Spleen (tissue), 11 donors: Measurements from ENCODE around the gene NSD2. TPM values are rescaled to one million over a fixed set of nuclear protein-coding genes. Genes with fewer than 3 reads are reported as not detected.
"Not testable (repeated sequence)": the region's sequence is repeated elsewhere in the genome, so short reads cannot be mapped to it uniquely, and the experiment has no call there.

Source experiments
- DNase-seq: peaks from one replicate; pipeline ENCODE4 v3.0.0-alpha.2; 2020
- H3K27ac ChIP-seq, 8 donors: fragments of 200-600 bp; sonication (generic) in 7 of 8; 1 replicate in 4 of 8; 2 replicates in 4 of 8; pipeline versions ENCODE4 v1.5.0 to v1.8.0; 2016 to 2021; ENCODE audit warnings: inconsistent platforms in 4 of 8, mild to moderate bottlenecking in 4 of 8, moderate library complexity in 1 of 8
- H3K27me3 ChIP-seq, 7 donors: fragments of 200-600 bp; sonication (generic) in 6 of 7; replicated peaks in 1 of 7; 1 replicate in 4 of 7; 2 replicates in 3 of 7; pipeline versions ENCODE4 v1.5.0 to v1.8.0; 2016 to 2021; ENCODE audit warnings: inconsistent platforms in 3 of 7, mild to moderate bottlenecking in 1 of 7
- H3K36me3 ChIP-seq, 6 donors: fragments of 200-600 bp; sonication (generic) in 5 of 6; 1 replicate in 4 of 6; 2 replicates in 2 of 6; pipeline versions ENCODE4 v1.5.0 to v1.8.0; 2016 to 2021; ENCODE audit warnings: inconsistent platforms in 2 of 6
- H3K4me1 ChIP-seq, 6 donors: fragments of 200-600 bp; sonication (generic) in 5 of 6; 1 replicate in 3 of 6; 2 replicates in 3 of 6; pipeline versions ENCODE4 v1.5.0 to v1.8.0; 2016 to 2021; ENCODE audit warnings: inconsistent platforms in 3 of 6
- H3K4me3 ChIP-seq, 8 donors: fragments of 200-600 bp; sonication (generic) in 7 of 8; 1 replicate in 4 of 8; 2 replicates in 4 of 8; pipeline versions ENCODE4 v1.5.0 to v1.8.0; 2016 to 2021; ENCODE audit warnings: inconsistent platforms in 4 of 8, mild to moderate bottlenecking in 4 of 8, moderate library complexity in 2 of 8
- H3K9me3 ChIP-seq, 8 donors: fragments of 200-600 bp; sonication (generic) in 7 of 8; 1 replicate in 4 of 8; 2 replicates in 4 of 8; pipeline versions ENCODE4 v1.5.0 to v1.8.0; 2016 to 2021; ENCODE audit warnings: inconsistent platforms in 4 of 8
- CTCF ChIP-seq, 11 experiments: fragments of 200-600 bp in 7 of 11; fragments of 450-650 bp in 4 of 11; sonication (generic) in 4 of 11; IDR thresholded peaks in 8 of 11; conservative IDR thresholded peaks in 3 of 11; 1 replicate in 7 of 11; 2 replicates in 4 of 11; pipeline versions ENCODE4 v1.4.0 to v1.8.0; 2016 to 2021; ENCODE audit warnings: antibody characterized with exemption in 11 of 11, inconsistent platforms in 4 of 11, mild to moderate bottlenecking in 1 of 11
- POLR2A ChIP-seq, 3 donors: fragments of 450-650 bp; IDR thresholded peaks; one replicate each; pipeline ENCODE4 v1.5.1; 2017; ENCODE audit warnings: antibody characterized with exemption in 3 of 3, mild to moderate bottlenecking in 1 of 3
- POLR2AphosphoS5 ChIP-seq, 3 donors: sonication (generic); formaldehyde crosslinking; IDR thresholded peaks; one replicate each; pipeline ENCODE4 v1.5.1; 2017; ENCODE audit warnings: antibody characterized with exemption in 3 of 3
- WGBS, 5 donors: extraction: QIAGEN DNeasy Blood & Tissue Kit in 3 of 5; methylation state at CpG; one replicate each; pipeline versions ENCODE4 v1.1.5 to v1.1.7; 2013 to 2018; 5-methylcytosine and 5-hydroxymethylcytosine counted together
- intact Hi-C: fragments of 100-400 bp; cut with DNase I; formaldehyde crosslinking; loops from one replicate; pipeline ENCODE4 v1.15.0; 2023; ENCODE audit warnings: low total_unique reads
- polyA plus RNA-seq, 3 donors: library from polyadenylated mRNA; stranded (reverse); fragments of 200-250 nt; gene quantifications; one replicate each; pipeline ENCODE4 v1.2.1, GENCODE V29; 2013
- total RNA-seq, 7 donors: library from RNA; depleted of rRNA in 3 of 7; stranded (reverse); fragments of >200 nt in 3 of 7; fragmentation: NEBNext Ultra II Directional in 4 of 7; extraction: Animal tissue kit (Norgen Biotek cat#: 25700) in 4 of 7; gene quantifications; one replicate each; pipeline versions ENCODE4 v1.1.0 to v1.2.1, GENCODE V29; 2016 to 2021
- donor health status: healthy with polysubstance abuse.
- donor health status: DM: no; HTN: no; CAD: no; lungs with moderate emphysema.
- donor health status: DM: no; HTN: no; CAD: no.
- donor health status: Bipolar disorder and iron deficiency.
- donor health status: healthy.
- donor health status: DM: no; HTN: no; CAD: no.
- donor health status: DM: yes; HTN: yes; CAD: no.

Gene NSD2
- total and polyA plus RNA-seq, 10 donors = 7.1 to 58.9 (median 47.8) TPM

GRCh38 chr4:1910643-1911042 lies 39.5 kb downstream of the NSD2 start:
- Histone ChIP-seq H3K27ac (no peak overlapping the region), H3K27me3 (no peaks in the 10 kb centered on the region), H3K36me3 (peaks cover 0 to 75% (median 15%) of the 10 kb centered on the region in 6 donors), H3K4me1 (peaks cover 0 to 22% (median 0%) of the 10 kb centered on the region in 6 donors), H3K9me3 (no peaks in the 10 kb centered on the region), H3K4me3 (no peak overlapping the region)
- no peak for DNase-seq
- WGBS, 5 donors = 55 to 65% (median 60%) methylated on average over 3 of the region's 3 CpGs
- TF ChIP-seq CTCF (IDR thresholded peaks at IDR 0.05 in 8 of 11, conservative IDR thresholded peaks at IDR 0.05 in 3 of 11) = peak in 7 of 11 experiments; percentile 8 to 55 (median 36)
- no peak for TF ChIP-seq POLR2AphosphoS5 (IDR thresholded peaks at IDR 0.05)
- intact Hi-C loops = no loop called here

GRCh38 chr4:1911316-1911715 lies 40.1 kb downstream of the NSD2 start:
- H3K9me3 ChIP-seq, intact Hi-C loops, H3K4me3 ChIP-seq, H3K27ac ChIP-seq, H3K27me3 ChIP-seq, DNase-seq: not testable (repeated sequence)
- Histone ChIP-seq H3K36me3 (peaks cover 0 to 75% (median 12%) of the 10 kb centered on the region in 6 donors), H3K4me1 (peaks cover 0 to 19% (median 0%) of the 10 kb centered on the region in 6 donors)
- 89 to 96% (median 94%) methylated on average over 9 of the region's 9 CpGs for WGBS, 5 donors

- peaks cover 0 to 2% (median 0%) of the 10 kb centered on the region in 6 donors for H3K4me1 ChIP-seq
- intact Hi-C loops = no loop called here
- WGBS, 5 donors = 95 to 98% (median 96%) methylated on average over 7 of the region's 7 CpGs
- no peaks in the 10 kb centered on the region for H3K9me3 ChIP-seq
- peaks cover 0 to 86% (median 18%) of the 10 kb centered on the region in 6 donors for H3K36me3 ChIP-seq
- TF ChIP-seq POLR2AphosphoS5 (IDR thresholded peaks at IDR 0.05) = no peak
- no peak overlapping the region for H3K27ac ChIP-seq
- no peak overlapping the region for H3K4me3 ChIP-seq
- no peak for DNase-seq
- H3K27me3 ChIP-seq = no peaks in the 10 kb centered on the region
These were observed 51.6 kb downstream of the NSD2 start for GRCh38 chr4:1922821-1923220.

GRCh38 chr4:1927675-1928074 lies 56.5 kb downstream of the NSD2 start:
- WGBS, 5 donors = 80 to 89% (median 84%) methylated on average over 3 of the region's 3 CpGs
- intact Hi-C loops = no loop called here
- H3K27me3 ChIP-seq = no peaks in the 10 kb centered on the region
- peaks cover 0 to 7% (median 0%) of the 10 kb centered on the region in 6 donors for H3K4me1 ChIP-seq
- TF ChIP-seq CTCF (IDR thresholded peaks at IDR 0.05 in 8 of 11, conservative IDR thresholded peaks at IDR 0.05 in 3 of 11) (no peak), POLR2A (IDR thresholded peaks at IDR 0.05) (no peak), POLR2AphosphoS5 (IDR thresholded peaks at IDR 0.05) (no peak)
- peaks cover 0 to 79% (median 9%) of the 10 kb centered on the region in 6 donors for H3K36me3 ChIP-seq
- no peaks in the 10 kb centered on the region for H3K9me3 ChIP-seq
- no peak overlapping the region for H3K4me3 ChIP-seq
- H3K27ac ChIP-seq = no peak overlapping the region
- DNase-seq = no peak

- intact Hi-C loops = no loop called here
- Histone ChIP-seq H3K4me1 (peaks cover 0 to 7% (median 0%) of the 10 kb centered on the region in 6 donors), H3K27ac (peak overlapping the region in 1 of 8 donors; percentile 26), H3K9me3 (no peaks in the 10 kb centered on the region), H3K36me3 (peaks cover 0 to 79% (median 15%) of the 10 kb centered on the region in 6 donors), H3K27me3 (no peaks in the 10 kb centered on the region), H3K4me3 (no peak overlapping the region)
- DNase-seq = no peak
- TF ChIP-seq POLR2AphosphoS5 (IDR thresholded peaks at IDR 0.05) (no peak), POLR2A (IDR thresholded peaks at IDR 0.05) (no peak), CTCF (IDR thresholded peaks at IDR 0.05 in 8 of 11, conservative IDR thresholded peaks at IDR 0.05 in 3 of 11) (no peak)
- WGBS, 5 donors = 62 to 90% (median 73%) methylated on average over 13 of the region's 13 CpGs
These were observed 57.4 kb downstream of the NSD2 start for GRCh38 chr4:1928356-1929239.
